H9 (cell line): ENCODE data around the gene APOL2. TPM values are rescaled to one million over a fixed set of nuclear protein-coding genes. Genes with fewer than 3 reads are reported as not detected.
"Not testable (repeated sequence)": the region's sequence is repeated elsewhere in the genome, so short reads cannot be mapped to it uniquely, and the experiment has no call there.

Source experiments
- DNase-seq: peaks from one replicate; pipeline ENCODE4 v3.0.0-alpha.2; 2017
- H2AFZ ChIP-seq: one replicate; pipeline ENCODE4 v1.6.1; 2013; ENCODE audit warnings: mild to moderate bottlenecking, low read length, control low read depth, moderate library complexity
- H2AK5ac ChIP-seq: 2 replicates; pipeline ENCODE4 v1.6.1; 2013; ENCODE audit warnings: low read length, control low read depth, mixed read lengths; ENCODE audit not compliant: insufficient read length
- H2BK120ac ChIP-seq: one replicate; pipeline ENCODE4 v1.6.1; 2013; ENCODE audit warnings: low read depth, mild to moderate bottlenecking, low read length, control low read depth, inconsistent platforms; ENCODE audit not compliant: poor library complexity, severe bottlenecking
- H2BK12ac ChIP-seq: 2 replicates; pipeline ENCODE4 v1.6.1; 2013; ENCODE audit warnings: low read length, control low read depth, mixed read lengths, low read depth; ENCODE audit not compliant: insufficient read length
- H2BK15ac ChIP-seq: 2 replicates; pipeline ENCODE4 v1.6.1; 2013; ENCODE audit warnings: low read depth, low read length, control low read depth
- H2BK20ac ChIP-seq: one replicate; pipeline ENCODE4 v1.6.1; 2013; ENCODE audit warnings: low read depth, mild to moderate bottlenecking, low read length, control low read depth, inconsistent platforms; ENCODE audit not compliant: poor library complexity, severe bottlenecking
- H2BK5ac ChIP-seq: 2 replicates; pipeline ENCODE4 v1.6.1; 2013; ENCODE audit warnings: low read length, control low read depth, mixed read lengths; ENCODE audit not compliant: insufficient read length
- H3K14ac ChIP-seq: 2 replicates; pipeline ENCODE4 v1.6.1; 2013; ENCODE audit warnings: low read length, control low read depth; ENCODE audit not compliant: insufficient read depth
- H3K18ac ChIP-seq: 2 replicates; pipeline ENCODE4 v1.6.1; 2013; ENCODE audit warnings: low read depth, mild to moderate bottlenecking, mixed read lengths, low read length, control low read depth; ENCODE audit not compliant: insufficient read length
- H3K23ac ChIP-seq: 2 replicates; pipeline ENCODE4 v1.6.1; 2013; ENCODE audit warnings: low read length, control low read depth, mixed read lengths, low read depth; ENCODE audit not compliant: insufficient read length
- H3K23me2 ChIP-seq: 2 replicates; pipeline ENCODE4 v1.6.1; 2013; ENCODE audit warnings: low read depth, mild to moderate bottlenecking, mixed read lengths, low read length, control low read depth; ENCODE audit not compliant: insufficient read length, poor library complexity, severe bottlenecking
- H3K27ac ChIP-seq: 2 replicates; pipeline ENCODE4 v1.5.1; 2013; ENCODE audit warnings: low read length, control low read depth, mixed read lengths, low read depth; ENCODE audit not compliant: insufficient read length
- H3K27me3 ChIP-seq: 2 replicates; pipeline ENCODE4 v1.6.1; 2013; ENCODE audit warnings: low read length, control low read depth, inconsistent platforms; ENCODE audit not compliant: insufficient read depth
- H3K4ac ChIP-seq: 2 replicates; pipeline ENCODE4 v1.6.1; 2013; ENCODE audit warnings: low read depth, mild to moderate bottlenecking, control low read depth, inconsistent platforms, low read length, moderate library complexity
- H3K4me1 ChIP-seq: 2 replicates; pipeline ENCODE4 v1.6.1; 2013; ENCODE audit warnings: low read length, control low read depth, inconsistent platforms; ENCODE audit not compliant: insufficient read depth
- H3K4me2 ChIP-seq: 2 replicates; pipeline ENCODE4 v1.6.1; 2013; ENCODE audit warnings: low read length, control low read depth, mixed read lengths; ENCODE audit not compliant: insufficient read length, insufficient read depth
- H3K56ac ChIP-seq: 2 replicates; pipeline ENCODE4 v1.6.1; 2013; ENCODE audit warnings: low read depth, mild to moderate bottlenecking, mixed read lengths, low read length, control low read depth; ENCODE audit not compliant: insufficient read length
- H3K79me1 ChIP-seq: 2 replicates; pipeline ENCODE4 v1.6.1; 2013; ENCODE audit warnings: low read depth, mild to moderate bottlenecking, moderate library complexity, low read length, control low read depth, inconsistent platforms; ENCODE audit not compliant: insufficient read depth, poor library complexity, severe bottlenecking
- H3K79me2 ChIP-seq: 2 replicates; pipeline ENCODE4 v1.6.1; 2013; ENCODE audit warnings: low read length, control low read depth, inconsistent platforms; ENCODE audit not compliant: insufficient read depth
- H3K9ac ChIP-seq: 2 replicates; pipeline ENCODE4 v1.6.1; 2013; ENCODE audit warnings: low read length, control low read depth, mixed read lengths; ENCODE audit not compliant: insufficient read length; ENCODE audit errors: extremely low read depth
- H3K9me3 ChIP-seq: one replicate; pipeline ENCODE4 v1.6.1; 2013; ENCODE audit warnings: low read depth, low read length, inconsistent platforms; ENCODE audit not compliant: control insufficient read depth
- H3T11ph ChIP-seq: one replicate; pipeline ENCODE4 v1.6.1; 2013; ENCODE audit warnings: mild to moderate bottlenecking, low read length, control low read depth, inconsistent platforms
- H4K20me1 ChIP-seq: one replicate; pipeline ENCODE4 v1.6.1; 2013; ENCODE audit not compliant: control insufficient read depth, insufficient read length, insufficient read depth
- H4K5ac ChIP-seq: 2 replicates; pipeline ENCODE4 v1.6.1; 2013; ENCODE audit warnings: low read depth, mild to moderate bottlenecking, mixed read lengths, low read length, control low read depth; ENCODE audit not compliant: insufficient read length
- H4K8ac ChIP-seq: replicated peaks from 2 replicates; pipeline ENCODE4 v1.6.1; 2013; ENCODE audit warnings: low read length, control low read depth, mixed read lengths, low read depth; ENCODE audit not compliant: insufficient read length
- H4K91ac ChIP-seq: 2 replicates; pipeline ENCODE4 v1.6.1; 2013; ENCODE audit warnings: low read depth, mild to moderate bottlenecking, moderate library complexity, mixed read lengths, low read length, control low read depth; ENCODE audit not compliant: insufficient read length
- H3K27ac Mint-ChIP-seq, 3 experiments: 2 replicates in 2 of 3; 3 replicates in 1 of 3; pipeline ENCODE4 v1.8.0; 2020 to 2021; ENCODE audit warnings: mixed read lengths in 3 of 3, mild to moderate bottlenecking in 1 of 3, moderate library complexity in 1 of 3
- H3K27me3 Mint-ChIP-seq: 2 replicates; pipeline ENCODE4 v1.8.0; 2021; ENCODE audit warnings: low read depth, mild to moderate bottlenecking, moderate library complexity, mixed read lengths
- H3K36me3 Mint-ChIP-seq, 3 experiments: 2 replicates in 2 of 3; 3 replicates in 1 of 3; pipeline ENCODE4 v1.8.0; 2020 to 2021; ENCODE audit warnings: low read depth in 3 of 3, mixed read lengths in 3 of 3; ENCODE audit not compliant: insufficient read depth in 1 of 3
- H3K4me1 Mint-ChIP-seq, 2 experiments: 2 replicates each; pipeline ENCODE4 v1.8.0; 2020; ENCODE audit warnings: mixed read lengths in 2 of 2
- H3K4me3 Mint-ChIP-seq, 2 experiments: 2 replicates in 1 of 2; 3 replicates in 1 of 2; pipeline ENCODE4 v1.8.0; 2020 to 2021; ENCODE audit warnings: mild to moderate bottlenecking in 2 of 2, mixed read lengths in 2 of 2, moderate library complexity in 1 of 2
- H3K9me3 Mint-ChIP-seq, 2 experiments: 2 replicates in 1 of 2; 3 replicates in 1 of 2; pipeline ENCODE4 v1.8.0; 2020; ENCODE audit warnings: mild to moderate bottlenecking in 2 of 2, mixed read lengths in 2 of 2, moderate library complexity in 1 of 2
- CTCF ChIP-seq: fragments of 200-600 bp; sonication (generic); conservative IDR thresholded peaks from 3 replicates; pipeline ENCODE4 v1.8.0; 2021; ENCODE audit warnings: antibody characterized with exemption, mild to moderate bottlenecking
- WGBS: extraction: QIAGEN DNeasy Blood & Tissue Kit; methylation state at CpG from one replicate; pipeline ENCODE4 v1.1.7; 2013; ENCODE audit warnings: missing lambda C conversion rate, low lambda C conversion rate, mixed read lengths; ENCODE audit not compliant: insufficient read length; ENCODE audit errors: extremely low coverage; 5-methylcytosine and 5-hydroxymethylcytosine counted together
- total RNA-seq: library from RNA; stranded (reverse); gene quantifications from 2 replicates; pipeline ENCODE4 v1.2.1, GENCODE V29; 2021

APOL2 gene
- total RNA-seq, 1 experiment from 2014 or later, result 15.6 TPM

GRCh38 chr22:36274531-36274930 lies 35.2 kb upstream of the APOL2 start:
- H3K4me1 ChIP-seq, result no peaks in the 10 kb centered on the region
- Mint-ChIP-seq H3K27ac (no peak overlapping the region), H3K27me3 (peaks cover 23% of the 10 kb centered on the region), H3K4me3 (no peak overlapping the region), H3K36me3 (peaks cover 0 to 6% (median 0%) of the 10 kb centered on the region in 3 experiments; a peak in 2 of 7 replicates), H3K9me3 (no peaks in the 10 kb centered on the region), H3K4me1 (peaks cover 11% of the 10 kb centered on the region in 2 experiments)
- H3K4me2 ChIP-seq, result no peak overlapping the region
- no peak overlapping the region for H2AK5ac ChIP-seq
- no peaks in the 10 kb centered on the region for H3K9me3 ChIP-seq
- no peaks in the 10 kb centered on the region for H3K27me3 ChIP-seq
- no peak overlapping the region for H3T11ph ChIP-seq
- H3K56ac ChIP-seq, result no peak overlapping the region
- no peak overlapping the region for H4K5ac ChIP-seq
- H4K91ac ChIP-seq, result no peak overlapping the region
- no peaks in the 10 kb centered on the region for H3K79me2 ChIP-seq
- H2BK5ac ChIP-seq, result no peak overlapping the region
- H3K9ac ChIP-seq, result no peak overlapping the region
- no peak overlapping the region for H2BK15ac ChIP-seq
- H3K23ac ChIP-seq, result no peak overlapping the region
- H3K27ac ChIP-seq, result no peak overlapping the region
- H2BK120ac ChIP-seq, result no peak overlapping the region
- no peak overlapping the region for H2BK12ac ChIP-seq
- no peak overlapping the region for H3K18ac ChIP-seq
- H3K4ac ChIP-seq, result no peak overlapping the region
- no CpG with 5 or more reads among the region's 5 CpGs for WGBS
- H3K79me1 ChIP-seq, result no peaks in the 10 kb centered on the region
- H3K14ac ChIP-seq, result no peak overlapping the region
- no peak for DNase-seq
- H4K20me1 ChIP-seq, result no peaks in the 10 kb centered on the region
- no peak overlapping the region for H2AFZ ChIP-seq
- no peaks in the 10 kb centered on the region for H3K23me2 ChIP-seq
- no peak overlapping the region for H4K8ac ChIP-seq
- no peak overlapping the region for H2BK20ac ChIP-seq
- TF ChIP-seq CTCF, result no peak

DNA sequence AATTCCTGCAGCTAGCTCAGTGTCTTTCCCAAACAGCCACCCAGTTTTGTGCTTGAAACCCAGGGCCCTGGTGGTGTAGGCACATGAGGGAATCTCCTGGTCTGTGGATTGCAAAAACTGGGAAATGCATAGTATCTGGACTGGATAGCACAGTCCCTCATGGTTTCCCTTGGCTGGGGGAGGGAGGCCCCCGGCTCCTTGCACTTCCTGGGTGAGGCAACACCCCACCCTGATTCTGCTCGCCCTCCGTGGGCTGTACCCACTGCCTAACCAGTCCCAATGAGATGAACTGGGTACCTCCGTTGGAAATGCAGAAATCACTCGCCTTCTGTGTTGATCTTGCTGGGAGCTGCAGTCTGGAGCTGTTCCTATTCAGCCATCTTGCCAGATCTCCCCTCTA lies 32.6 kb upstream of the APOL2 start:
- not testable (repeated sequence) for H4K8ac ChIP-seq, H3K27me3 ChIP-seq, H3K4me1 Mint-ChIP-seq, H3K56ac ChIP-seq, H3K79me2 ChIP-seq, H3K4me3 Mint-ChIP-seq, H4K20me1 ChIP-seq, H2BK20ac ChIP-seq, H3K9me3 ChIP-seq, H3K18ac ChIP-seq, DNase-seq, H2BK15ac ChIP-seq, H3K9me3 Mint-ChIP-seq, H3K9ac ChIP-seq, H3K4ac ChIP-seq, H3K23me2 ChIP-seq, H3K27ac ChIP-seq, H2BK120ac ChIP-seq, H3K4me2 ChIP-seq, H2BK5ac ChIP-seq, H3K4me1 ChIP-seq, H2AK5ac ChIP-seq, H2BK12ac ChIP-seq, H4K91ac ChIP-seq, H3K27ac Mint-ChIP-seq, H3K79me1 ChIP-seq, H3K14ac ChIP-seq, H2AFZ ChIP-seq, H3K23ac ChIP-seq, H4K5ac ChIP-seq, H3K36me3 Mint-ChIP-seq, H3T11ph ChIP-seq
- WGBS, result no CpG with 5 or more reads among the region's 5 CpGs
- peaks cover 38% of the 10 kb centered on the region for H3K27me3 Mint-ChIP-seq
